Omental fat pad (tissue), 4 donors: ENCODE measurements around the gene DNM3. TPM values are rescaled to one million over a fixed set of nuclear protein-coding genes. Genes with fewer than 3 reads are reported as not detected.

ENCODE experiments used
- ATAC-seq: fragments of 150-250 bp; one replicate; pipeline ENCODE4 v1.9.1; 2016; ENCODE audit warnings: mild to moderate bottlenecking, moderate library complexity; ENCODE audit not compliant: low FRiP score
- DNase-seq: peaks from one replicate; pipeline ENCODE4 v3.0.0-alpha.2; 2019; ENCODE audit warnings: low spot score
- CTCF ChIP-seq, 3 donors: fragments of 450-650 bp; IDR thresholded peaks; one replicate each; pipeline ENCODE4 v1.5.1; 2016 to 2017; ENCODE audit warnings: antibody characterized with exemption in 3 of 3, mild to moderate bottlenecking in 3 of 3, moderate library complexity in 2 of 3
- total RNA-seq, 4 donors: library from RNA; depleted of rRNA; stranded (reverse); fragments of >200 nt; gene quantifications; one replicate each; pipeline ENCODE4 v1.1.0, GENCODE V29; 2016

The DNM3 gene
- total RNA-seq, 4 donors from 2014 or later, result 2.9 to 15.8 (median 5.5) TPM

DNA sequence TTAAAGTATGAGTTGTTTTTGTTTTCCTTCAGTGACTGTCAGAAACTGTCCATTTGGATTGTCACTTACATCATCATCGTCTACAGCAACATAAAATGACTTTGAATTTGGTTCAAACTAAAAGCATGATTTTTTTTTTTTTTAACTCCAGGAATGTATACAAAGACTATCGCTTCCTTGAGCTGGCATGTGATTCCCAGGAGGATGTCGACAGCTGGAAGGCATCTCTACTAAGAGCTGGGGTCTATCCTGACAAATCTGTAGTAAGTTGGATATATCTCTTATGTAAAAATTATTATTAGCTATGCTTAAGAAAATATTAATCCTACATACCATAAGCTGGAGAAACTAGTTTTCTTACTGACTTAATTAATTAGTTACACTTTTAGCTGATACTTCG, 467.3 kb downstream of the DNM3 start:
- no peak for TF ChIP-seq CTCF (IDR thresholded peaks at IDR 0.05)
- ATAC-seq (no peak), DNase-seq (no peak)

GRCh38 chr1:172320733-172321132, 479.4 kb downstream of the DNM3 start:
- no peak for TF ChIP-seq CTCF (IDR thresholded peaks at IDR 0.05)
- DNase-seq, result no peak
- ATAC-seq, result no peak

DNA sequence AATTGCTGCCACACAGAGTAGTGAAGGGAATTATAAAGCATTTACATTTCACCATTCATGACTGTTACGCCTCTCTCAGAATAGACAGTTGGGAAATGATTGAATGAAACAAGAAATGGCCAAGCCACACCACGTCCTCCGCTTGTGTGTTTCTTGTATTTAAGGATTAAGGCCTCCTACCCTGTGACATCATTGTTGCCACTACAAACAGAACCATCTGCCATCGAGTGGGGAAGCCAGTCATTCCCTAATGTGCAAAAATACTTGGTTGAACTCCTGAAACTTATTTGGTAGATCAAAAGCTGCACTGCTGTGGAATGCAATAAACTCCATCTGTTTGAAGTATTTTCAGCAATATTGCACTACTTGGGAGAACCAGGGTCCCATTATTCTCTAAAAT, 480.2 kb downstream of the DNM3 start:
- DNase-seq (no peak), ATAC-seq (no peak)
- TF ChIP-seq CTCF (IDR thresholded peaks at IDR 0.05), result no peak

GRCh38 chr1:172322219-172323061, 481.1 kb downstream of the DNM3 start:
- ATAC-seq, result peak; percentile 91
- DNase-seq, result no peak
- TF ChIP-seq CTCF (IDR thresholded peaks at IDR 0.05), result no peak

- TF ChIP-seq CTCF (IDR thresholded peaks at IDR 0.05), result no peak
- ATAC-seq, result no peak
- DNase-seq, result no peak
These were observed 482.4 kb downstream of the DNM3 start for GRCh38 chr1:172323686-172324085.

- no peak for ATAC-seq
- TF ChIP-seq CTCF (IDR thresholded peaks at IDR 0.05), result no peak
These were observed 482.8 kb downstream of the DNM3 start for GRCh38 chr1:172324086-172324485.

DNA sequence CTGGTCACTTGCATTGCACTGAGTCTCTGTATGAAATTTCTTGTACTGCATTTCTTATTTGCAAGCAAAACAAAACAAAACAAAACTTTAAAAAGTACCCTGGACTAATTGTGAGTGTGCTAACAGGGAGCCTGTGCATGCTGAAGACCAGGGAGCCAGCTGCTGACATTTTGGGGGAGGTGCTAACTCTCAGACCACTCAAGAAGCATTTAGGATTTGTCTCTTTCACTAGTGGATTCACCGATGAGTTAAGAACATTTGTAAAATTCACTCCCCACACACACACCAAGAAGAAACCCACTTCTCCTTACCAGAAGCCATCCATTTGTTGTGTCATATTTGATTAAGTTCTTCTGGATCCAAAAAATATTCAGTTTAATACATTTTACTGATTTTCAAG, 483.5 kb downstream of the DNM3 start:
- no peak for TF ChIP-seq CTCF (IDR thresholded peaks at IDR 0.05)
- ATAC-seq (no peak), DNase-seq (no peak)

More at GRCh38 chr1:172324086-172324485, 482.8 kb downstream of the DNM3 start:
- no peak for DNase-seq
